Measurements from ENCODE around the gene RAB30. TPM values are rescaled to one million over a fixed set of nuclear protein-coding genes. Genes with fewer than 3 reads are reported as not detected.

RAB30 gene
- polyA plus RNA-seq, 1 donor, result 5.3 TPM

DNA sequence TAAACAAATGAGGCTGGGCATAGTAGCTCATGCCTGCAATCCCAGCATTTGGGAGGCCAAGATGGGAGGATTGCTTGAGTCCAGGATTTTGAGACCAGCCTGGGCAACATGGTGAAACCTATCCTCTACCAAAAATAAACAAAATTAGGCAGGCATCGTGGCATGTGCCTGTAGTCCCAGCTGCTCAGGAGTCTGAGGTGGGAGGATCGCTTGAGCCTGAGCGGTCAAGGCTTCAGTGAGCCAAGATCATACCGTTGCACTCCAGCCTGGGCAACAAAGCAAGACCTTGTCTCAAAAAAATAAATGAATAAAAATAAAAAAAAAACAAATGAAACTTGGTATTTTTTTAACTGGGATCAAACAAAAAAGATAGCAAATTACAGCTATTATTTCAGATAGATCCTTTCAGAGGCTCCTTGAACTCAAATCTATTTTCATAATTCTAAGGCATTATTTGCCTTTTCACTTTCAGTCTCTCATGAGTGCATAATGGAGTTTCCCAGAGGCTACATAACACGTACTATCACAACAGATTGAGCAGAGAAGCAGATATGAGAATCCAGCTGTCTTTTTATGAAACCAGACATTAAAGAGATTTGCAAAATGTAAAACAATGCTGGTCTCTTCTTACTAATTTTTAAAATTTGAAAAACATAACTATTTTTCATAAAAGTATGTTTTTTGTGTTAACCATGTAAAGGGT lies 147.0 kb downstream of the RAB30 start:
- Histone ChIP-seq H3K9me3 (ENCODE audit: control insufficient read depth, low read depth, low read length) (no peaks in the 10 kb centered on the region), H3K4me1 (ENCODE audit: control insufficient read depth, insufficient read depth, low read length) (no peaks in the 10 kb centered on the region), H3K4me3 (ENCODE audit: low read length) (no peak overlapping the region), H3K27ac (ENCODE audit: low read length) (no peak overlapping the region), H3K36me3 (ENCODE audit: control insufficient read depth, insufficient read depth, low read length) (no peaks in the 10 kb centered on the region), H3K27me3 (ENCODE audit: control insufficient read depth, insufficient read depth, low read length) (no peaks in the 10 kb centered on the region)
- WGBS (ENCODE audit: insufficient coverage, low lambda C conversion rate), result 94% methylated on average over 3 of the region's 5 CpGs
- DNase-seq, result no peak

Other genes with a start within 250 kb of the RAB30 start
- gene PRCP, start 171.5 kb downstream of the RAB30 start, polyA plus RNA-seq, result 73.8 TPM
- gene DDIAS, start 170.2 kb downstream of the RAB30 start, polyA plus RNA-seq, result 2.5 TPM
- gene PCF11, start 85.2 kb upstream of the RAB30 start, polyA plus RNA-seq, result 74.9 TPM
- 9.4 TPM for gene ANKRD42, start 121.8 kb upstream of the RAB30 start, polyA plus RNA-seq
- 55.1 TPM for gene CCDC90B, start 214.5 kb upstream of the RAB30 start, polyA plus RNA-seq